Breast epithelium (tissue), 4 donors: ENCODE results near the gene MAML3. TPM values are rescaled to one million over a fixed set of nuclear protein-coding genes. Genes with fewer than 3 reads are reported as not detected.
A peak's percentile ranks its signal among the peaks of the same experiment; 100 is the strongest.

ENCODE experiments used
- DNase-seq, 2 donors: peaks; one replicate each; pipeline ENCODE4 v3.0.0-alpha.2; 2019; ENCODE audit warnings: low spot score in 2 of 2
- H3K27ac ChIP-seq, 2 donors: fragments of 200-600 bp; sonication (generic) in 1 of 2; one replicate each; pipeline ENCODE4 v1.5.1; 2016 to 2019; ENCODE audit warnings: mild to moderate bottlenecking in 1 of 2
- H3K27me3 ChIP-seq, 2 donors: fragments of 200-600 bp; sonication (generic) in 1 of 2; one replicate each; pipeline versions ENCODE4 v1.5.1 to v1.6.0; 2017 to 2019; ENCODE audit warnings: control low read depth in 1 of 2, mild to moderate bottlenecking in 1 of 2
- H3K36me3 ChIP-seq: fragments of 200-600 bp; one replicate; pipeline ENCODE4 v1.5.1; 2019
- H3K4me1 ChIP-seq, 2 donors: fragments of 200-600 bp; sonication (generic); one replicate each; pipeline ENCODE4 v1.5.1; 2016 to 2019; ENCODE audit warnings: control low read depth in 1 of 2
- H3K4me3 ChIP-seq, 3 donors: fragments of 200-600 bp; sonication (generic); 1 replicate in 2 of 3; 2 replicates in 1 of 3; pipeline ENCODE4 v1.5.1; 2016 to 2019; ENCODE audit warnings: mild to moderate bottlenecking in 3 of 3, moderate library complexity in 2 of 3
- H3K9me3 ChIP-seq, 2 donors: fragments of 200-600 bp; sonication (generic) in 1 of 2; one replicate each; pipeline ENCODE4 v1.5.1; 2016 to 2019; ENCODE audit warnings: control low read depth in 1 of 2
- POLR2A ChIP-seq: fragments of 450-650 bp; IDR thresholded peaks from one replicate; pipeline ENCODE4 v1.6.1; 2016; ENCODE audit warnings: antibody characterized with exemption, mild to moderate bottlenecking, moderate library complexity
- POLR2AphosphoS5 ChIP-seq, 3 donors: sonication (generic); formaldehyde crosslinking; IDR thresholded peaks; one replicate each; pipeline ENCODE4 v1.6.1; 2017; ENCODE audit warnings: antibody characterized with exemption in 3 of 3
- intact Hi-C: fragments of 100-400 bp; cut with DNase I; formaldehyde crosslinking; loops from one replicate; pipeline ENCODE4 v1.15.1; 2023; ENCODE audit warnings: low total_unique reads
- total RNA-seq, 3 donors: library from RNA; depleted of rRNA; stranded (reverse); fragments of >200 nt; gene quantifications; one replicate each; pipeline ENCODE4 v1.1.0, GENCODE V29; 2016
- TF ChIP-seq, protein P1 (sequence below), 3 donors: fragments of 450-650 bp; IDR thresholded peaks; one replicate each; pipeline ENCODE4 v1.5.1; 2016 to 2017; ENCODE audit warnings: antibody characterized with exemption in 3 of 3, mild to moderate bottlenecking in 3 of 3, moderate library complexity in 3 of 3

MAML3 gene
- total RNA-seq, 3 donors from 2014 or later, result 5.0 to 16.8 (median 11.1) TPM

DNA sequence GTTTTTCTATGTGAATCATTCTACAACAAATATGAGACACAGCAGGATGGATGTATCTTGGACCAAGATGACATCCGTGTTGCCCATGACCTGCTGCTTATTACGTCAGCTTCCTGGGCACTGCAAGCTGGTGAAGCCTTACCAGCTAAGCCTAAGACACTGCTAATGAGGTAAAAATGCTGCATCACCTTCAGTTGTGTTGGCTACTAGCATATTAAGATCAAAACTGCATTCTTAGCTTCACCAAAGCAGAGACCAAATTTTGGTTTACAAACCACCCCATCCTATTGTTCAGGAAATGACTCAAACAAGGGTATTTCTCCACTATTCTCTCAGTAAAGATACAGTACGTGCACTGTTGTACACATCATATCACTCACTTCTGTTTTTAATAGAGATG is 50.3 kb downstream of the MAML3 start:
- H3K4me3 ChIP-seq, result no peak overlapping the region
- no peaks in the 10 kb centered on the region for H3K9me3 ChIP-seq
- H3K27me3 ChIP-seq, result no peaks in the 10 kb centered on the region
- H3K36me3 ChIP-seq, result no peaks in the 10 kb centered on the region
- H3K27ac ChIP-seq, result no peak overlapping the region
- intact Hi-C loops, result no loop called here
- peaks cover 6 to 7% of the 10 kb centered on the region in 2 donors for H3K4me1 ChIP-seq
- TF ChIP-seq POLR2AphosphoS5 (IDR thresholded peaks at IDR 0.05), result no peak
- no peak for TF ChIP-seq POLR2A
- TF ChIP-seq, protein P1, sequence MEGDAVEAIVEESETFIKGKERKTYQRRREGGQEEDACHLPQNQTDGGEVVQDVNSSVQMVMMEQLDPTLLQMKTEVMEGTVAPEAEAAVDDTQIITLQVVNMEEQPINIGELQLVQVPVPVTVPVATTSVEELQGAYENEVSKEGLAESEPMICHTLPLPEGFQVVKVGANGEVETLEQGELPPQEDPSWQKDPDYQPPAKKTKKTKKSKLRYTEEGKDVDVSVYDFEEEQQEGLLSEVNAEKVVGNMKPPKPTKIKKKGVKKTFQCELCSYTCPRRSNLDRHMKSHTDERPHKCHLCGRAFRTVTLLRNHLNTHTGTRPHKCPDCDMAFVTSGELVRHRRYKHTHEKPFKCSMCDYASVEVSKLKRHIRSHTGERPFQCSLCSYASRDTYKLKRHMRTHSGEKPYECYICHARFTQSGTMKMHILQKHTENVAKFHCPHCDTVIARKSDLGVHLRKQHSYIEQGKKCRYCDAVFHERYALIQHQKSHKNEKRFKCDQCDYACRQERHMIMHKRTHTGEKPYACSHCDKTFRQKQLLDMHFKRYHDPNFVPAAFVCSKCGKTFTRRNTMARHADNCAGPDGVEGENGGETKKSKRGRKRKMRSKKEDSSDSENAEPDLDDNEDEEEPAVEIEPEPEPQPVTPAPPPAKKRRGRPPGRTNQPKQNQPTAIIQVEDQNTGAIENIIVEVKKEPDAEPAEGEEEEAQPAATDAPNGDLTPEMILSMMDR (IDR thresholded peaks at IDR 0.05), result no peak
- no peak for DNase-seq

DNA sequence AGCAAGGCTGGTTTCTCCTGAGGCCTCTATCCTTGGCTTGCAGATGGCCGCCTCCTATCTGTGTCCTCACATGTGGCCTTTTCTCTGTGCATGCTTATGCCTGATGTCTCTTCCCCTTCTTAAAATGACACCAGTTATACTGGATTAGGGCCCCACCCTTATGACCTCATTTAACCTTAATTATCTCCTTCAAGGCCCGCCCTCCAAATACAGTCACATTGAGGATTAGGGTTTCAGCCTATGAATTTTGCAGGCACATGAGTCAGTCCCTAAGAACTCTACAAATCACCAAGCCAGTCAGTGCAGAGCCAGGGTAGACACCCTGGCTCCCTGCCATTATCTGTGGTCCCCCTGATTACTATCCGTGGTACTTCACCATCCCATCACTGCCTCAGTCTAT is 51.6 kb downstream of the MAML3 start:
- intact Hi-C loops, result no loop called here
- Histone ChIP-seq H3K36me3 (no peaks in the 10 kb centered on the region), H3K27ac (no peak overlapping the region), H3K27me3 (no peaks in the 10 kb centered on the region), H3K4me3 (no peak overlapping the region), H3K4me1 (peaks cover 6 to 12% of the 10 kb centered on the region in 2 donors), H3K9me3 (no peaks in the 10 kb centered on the region)
- no peak for DNase-seq
- TF ChIP-seq POLR2AphosphoS5 (IDR thresholded peaks at IDR 0.05), result no peak
- no peak for TF ChIP-seq POLR2A
- TF ChIP-seq, protein P1 (IDR thresholded peaks at IDR 0.05), result no peak

DNA sequence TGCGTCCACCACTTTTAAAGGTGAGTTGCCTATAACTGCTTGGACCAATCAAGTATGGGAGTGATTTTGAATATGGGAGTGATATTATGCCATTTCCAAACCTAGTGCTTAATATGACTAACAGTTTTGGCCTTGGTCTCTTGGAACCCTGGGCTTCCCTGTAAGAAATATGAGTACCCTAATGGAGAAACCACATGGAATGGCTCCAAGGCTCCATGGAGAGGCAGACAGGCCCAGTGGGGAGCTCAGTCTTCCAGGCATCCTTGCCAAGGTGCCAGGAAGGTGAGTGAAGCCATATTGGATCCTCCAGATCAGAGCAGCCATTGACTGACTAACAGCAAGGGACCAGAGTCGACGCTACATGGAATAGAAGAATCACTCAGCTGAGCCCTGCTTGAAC is 53.2 kb downstream of the MAML3 start:
- Histone ChIP-seq H3K9me3 (no peaks in the 10 kb centered on the region), H3K27ac (no peak overlapping the region), H3K27me3 (no peaks in the 10 kb centered on the region), H3K36me3 (no peaks in the 10 kb centered on the region), H3K4me3 (no peak overlapping the region), H3K4me1 (peaks cover 6 to 12% of the 10 kb centered on the region in 2 donors)
- intact Hi-C loops, result no loop called here
- DNase-seq, result no peak
- TF ChIP-seq, protein P1 (IDR thresholded peaks at IDR 0.05), result no peak
- TF ChIP-seq POLR2AphosphoS5 (IDR thresholded peaks at IDR 0.05) (no peak), POLR2A (no peak)

DNA sequence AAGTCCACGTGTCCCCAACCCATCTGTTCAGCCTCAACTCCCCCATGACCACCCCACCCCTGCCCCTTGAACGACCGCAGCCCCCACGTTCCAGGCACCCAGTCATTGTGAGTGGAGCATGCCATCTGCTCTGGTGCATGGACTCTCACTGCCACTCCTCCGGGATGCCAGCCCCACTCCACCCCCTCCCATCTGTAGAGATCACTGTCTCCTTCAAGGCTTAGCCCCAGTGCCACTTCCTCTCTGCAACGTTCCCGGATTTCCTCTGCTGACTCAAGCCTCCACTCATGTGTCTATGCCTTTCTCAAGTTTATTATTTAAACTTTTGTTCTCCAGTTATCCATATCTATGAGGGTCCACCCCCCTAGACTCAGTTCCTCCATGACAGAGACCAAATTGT is 54.0 kb downstream of the MAML3 start:
- Histone ChIP-seq H3K4me3 (no peak overlapping the region), H3K36me3 (no peaks in the 10 kb centered on the region), H3K9me3 (no peaks in the 10 kb centered on the region), H3K27ac (peak overlapping the region; percentile 28 to 85), H3K27me3 (no peaks in the 10 kb centered on the region), H3K4me1 (peaks cover 6 to 12% of the 10 kb centered on the region in 2 donors)
- intact Hi-C loops, result loop anchor here (1.0 to 2.0 kb wide), 2 partner anchors 34 to 61 kb away; no protein-coding TSS in a partner anchor
- TF ChIP-seq POLR2A (no peak), POLR2AphosphoS5 (IDR thresholded peaks at IDR 0.05) (no peak)
- TF ChIP-seq, protein P1 (IDR thresholded peaks at IDR 0.05), result no peak
- no peak for DNase-seq

DNA sequence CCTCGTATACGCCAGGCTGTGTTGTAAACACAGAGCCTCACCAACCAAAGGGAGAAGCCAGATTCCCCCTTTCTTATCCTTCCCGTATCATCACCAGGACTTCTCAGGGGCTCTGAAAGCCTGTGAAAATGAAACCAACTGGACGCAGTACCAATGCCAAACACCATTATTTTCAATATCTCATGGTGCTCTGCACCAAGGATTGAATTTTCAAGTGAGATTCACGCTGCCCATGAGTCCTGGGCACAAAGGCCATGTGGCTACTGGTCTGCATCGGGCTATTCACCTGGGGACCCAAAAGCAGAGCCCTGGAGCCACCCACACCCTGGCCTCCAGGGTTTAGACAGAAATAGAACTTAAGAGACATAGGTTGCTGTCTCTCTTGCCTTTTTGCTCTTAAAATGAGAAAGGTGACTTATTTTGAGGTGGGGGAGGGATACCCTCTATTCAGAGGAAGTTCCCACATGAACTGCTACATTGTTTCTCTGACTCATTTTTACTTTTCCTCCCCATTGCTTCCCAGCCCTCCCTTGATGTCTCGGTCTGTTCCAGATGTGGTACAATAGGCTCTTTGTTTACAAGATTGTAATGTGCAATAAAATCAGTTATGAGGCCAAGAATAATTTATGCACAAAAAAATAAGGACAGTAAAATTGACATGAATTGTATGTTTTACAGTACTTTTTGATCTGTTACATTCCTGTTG is 55.4 kb downstream of the MAML3 start:
- H3K4me1 ChIP-seq, result peaks cover 12 to 18% of the 10 kb centered on the region in 2 donors
- no peaks in the 10 kb centered on the region for H3K27me3 ChIP-seq
- TF ChIP-seq POLR2AphosphoS5 (IDR thresholded peaks at IDR 0.05), result no peak
- TF ChIP-seq, protein P1 (IDR thresholded peaks at IDR 0.05), result peak in 1 of 3 donors; percentile 26
- no peak for TF ChIP-seq POLR2A
- H3K4me3 ChIP-seq, result peak overlapping the region in 2 of 3 donors; percentile 31 to 57
- no peaks in the 10 kb centered on the region for H3K36me3 ChIP-seq
- no peaks in the 10 kb centered on the region for H3K9me3 ChIP-seq
- H3K27ac ChIP-seq, result peak overlapping the region; percentile 85 to 88
- DNase-seq, result no peak
- intact Hi-C loops, result loop anchor here (1.0 to 2.0 kb wide), 2 partner anchors 36 to 62 kb away; no protein-coding TSS in a partner anchor
